Glomerular endothelial cell (primary cell): ENCODE data around the gene RNF157. TPM values are rescaled to one million over a fixed set of nuclear protein-coding genes. Genes with fewer than 3 reads are reported as not detected.
"Not testable (repeated sequence)": the region's sequence is repeated elsewhere in the genome, so short reads cannot be mapped to it uniquely, and the experiment has no call there.

Experiments
- DNase-seq: peaks from one replicate; pipeline ENCODE4 v3.0.0-alpha.2; 2011; ENCODE audit warnings: low read depth, low spot score; ENCODE audit errors: extremely low read depth
- total RNA-seq: library from RNA; depleted of rRNA; stranded (reverse); fragments of >200 nt; gene quantifications from 2 replicates; pipeline ENCODE4 v1.2.3, GENCODE V29; 2015

The RNF157 gene
- total RNA-seq, 1 donor from 2014 or later = 0.58 TPM

DNA sequence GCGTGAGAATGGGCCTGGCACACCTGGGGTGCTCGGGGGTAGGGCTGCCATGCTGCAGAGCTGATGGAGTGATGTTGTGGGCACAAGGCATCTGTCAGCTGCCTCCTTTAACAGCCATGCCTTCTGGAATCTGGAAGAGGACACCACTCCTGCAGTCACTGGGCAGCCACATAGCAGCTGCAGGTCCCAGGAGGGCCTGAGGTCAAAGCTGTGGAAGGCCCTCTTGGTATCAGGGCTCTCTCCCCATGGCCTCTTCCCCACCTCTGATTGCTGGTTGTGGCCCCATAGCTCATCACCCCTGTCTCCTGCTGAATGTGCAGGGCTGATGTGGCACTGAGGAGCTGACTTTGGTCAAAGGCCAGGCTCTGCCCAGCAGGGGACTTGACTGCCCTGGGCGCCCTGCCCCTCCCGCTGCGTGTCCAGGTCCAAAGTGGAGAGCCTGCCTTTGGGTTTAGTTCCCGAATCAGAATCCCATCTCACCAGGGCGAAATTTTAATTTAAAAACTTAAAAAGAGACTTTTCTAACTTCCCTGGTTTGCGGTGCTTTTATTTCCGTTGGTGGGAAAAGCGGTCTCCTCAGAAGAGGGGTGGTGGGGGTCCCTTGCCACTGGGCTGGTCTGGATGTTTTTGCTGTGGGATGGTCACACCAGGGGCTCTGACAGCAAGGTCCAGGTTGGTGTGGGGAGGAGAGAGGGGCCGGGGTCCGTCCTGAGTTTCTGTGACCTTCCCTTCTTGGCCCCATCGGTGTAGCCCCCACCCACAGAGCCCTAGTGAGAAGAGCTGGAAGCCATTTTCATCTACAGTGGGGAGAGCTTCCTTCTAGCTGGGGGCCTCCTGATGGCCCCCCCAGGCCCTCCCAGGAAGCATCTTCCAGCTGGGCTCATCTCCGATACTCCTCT is 30.7 kb upstream of the RNF157 start:
- DNase-seq = no peak

DNA sequence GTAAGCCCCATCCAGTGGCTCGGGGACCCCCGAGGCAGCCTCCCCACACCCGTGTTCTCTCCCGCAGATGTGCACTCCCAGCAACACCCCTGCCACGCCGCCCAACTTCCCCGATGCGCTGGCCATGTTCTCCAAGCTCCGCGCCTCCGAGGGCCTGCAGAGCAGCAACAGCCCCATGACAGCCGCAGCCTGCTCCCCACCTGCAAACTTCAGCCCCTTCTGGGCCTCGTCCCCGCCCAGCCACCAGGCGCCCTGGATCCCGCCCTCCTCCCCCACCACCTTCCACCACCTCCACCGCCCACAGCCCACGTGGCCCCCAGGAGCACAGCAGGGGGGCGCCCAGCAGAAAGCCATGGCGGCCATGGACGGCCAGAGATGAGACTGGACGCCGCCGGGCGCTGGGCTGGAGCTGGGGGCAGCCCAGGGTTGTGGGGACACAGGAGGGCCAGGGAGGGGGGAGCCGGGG is 29.9 kb upstream of the RNF157 start:
- no peak for DNase-seq

DNA sequence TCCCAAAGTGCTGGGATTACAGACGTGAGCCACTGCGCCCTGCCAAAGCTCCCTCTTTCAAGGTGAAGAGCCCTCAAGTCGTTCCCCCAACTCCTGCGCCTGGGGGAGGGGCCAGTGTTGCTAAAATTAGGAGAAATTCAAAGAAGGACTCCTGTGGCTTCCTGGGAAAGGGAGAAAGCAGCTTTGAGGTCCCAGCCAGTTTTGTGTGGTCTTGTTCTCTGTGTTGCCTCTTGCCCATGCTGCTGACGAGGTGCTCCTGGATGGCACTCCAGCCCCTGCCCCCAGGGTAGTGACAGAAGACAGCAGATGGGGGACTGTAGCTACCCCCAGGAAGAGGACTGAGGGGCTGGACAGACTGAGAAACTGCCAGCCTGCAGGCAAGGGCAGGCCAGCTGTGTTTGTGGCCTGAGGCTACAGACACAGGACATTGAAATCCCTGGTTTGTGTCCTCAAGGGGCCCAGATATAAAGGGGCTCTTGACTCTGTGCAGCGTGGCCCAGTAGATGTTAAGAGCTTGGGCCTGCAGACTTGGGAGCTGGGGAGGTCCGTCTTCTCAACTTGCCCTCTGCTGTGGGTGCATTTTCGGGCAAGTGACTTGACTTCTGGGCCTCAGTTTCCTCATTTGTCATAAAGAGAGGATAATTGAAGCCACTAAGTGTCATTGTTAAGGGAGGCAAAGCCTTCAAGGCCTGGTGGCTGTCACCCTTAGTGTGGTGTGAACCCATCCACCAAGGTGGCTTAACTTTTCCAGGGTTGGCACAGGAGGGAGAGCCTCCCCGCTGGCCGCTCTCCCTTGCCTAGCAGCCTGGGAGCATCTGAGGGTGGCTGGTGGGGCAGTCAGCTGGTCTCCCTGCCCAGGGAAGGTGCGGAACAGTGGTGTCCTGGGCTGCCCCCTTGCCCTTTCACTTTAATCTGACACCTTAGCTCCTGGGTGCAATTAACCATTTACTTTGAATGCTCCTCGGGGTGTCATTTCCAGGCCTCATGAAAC is 29.0 kb upstream of the RNF157 start:
- DNase-seq = no peak

DNA sequence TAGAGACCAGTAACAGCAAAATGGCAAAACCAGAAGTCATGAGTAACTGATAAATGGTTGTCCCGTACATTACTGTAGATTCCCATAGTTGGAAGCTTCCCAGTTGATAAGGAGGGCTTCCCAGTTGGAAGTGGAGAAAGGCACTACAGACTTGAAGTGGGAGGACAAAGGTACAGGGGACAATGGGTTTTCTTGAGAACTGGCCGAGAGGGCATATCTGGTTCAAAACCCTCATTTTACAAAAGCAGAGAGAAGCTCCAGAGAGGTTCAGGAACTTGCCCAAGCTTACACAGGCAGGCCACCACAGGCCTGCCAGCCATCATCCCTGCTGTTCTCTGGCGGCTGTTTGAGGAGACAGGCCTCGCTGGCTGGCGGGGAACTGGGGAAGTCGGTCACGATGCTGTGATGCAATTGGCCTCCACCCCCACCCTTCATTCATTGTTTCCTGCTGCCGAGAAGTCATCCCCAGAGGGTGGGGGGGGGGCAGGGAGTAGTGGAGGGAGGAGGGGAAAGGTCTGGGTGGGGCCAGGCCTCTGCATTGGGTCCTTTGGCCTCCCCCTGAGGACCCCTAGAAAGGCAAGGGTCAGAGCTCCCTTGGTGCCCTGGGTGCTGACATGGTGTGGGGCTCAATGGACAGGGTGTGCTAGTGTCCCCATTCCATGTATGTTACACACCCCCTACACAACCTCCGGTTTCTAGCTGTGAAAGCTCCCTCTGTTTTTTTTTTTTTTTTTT is 27.9 kb upstream of the RNF157 start:
- DNase-seq = no peak

DNA sequence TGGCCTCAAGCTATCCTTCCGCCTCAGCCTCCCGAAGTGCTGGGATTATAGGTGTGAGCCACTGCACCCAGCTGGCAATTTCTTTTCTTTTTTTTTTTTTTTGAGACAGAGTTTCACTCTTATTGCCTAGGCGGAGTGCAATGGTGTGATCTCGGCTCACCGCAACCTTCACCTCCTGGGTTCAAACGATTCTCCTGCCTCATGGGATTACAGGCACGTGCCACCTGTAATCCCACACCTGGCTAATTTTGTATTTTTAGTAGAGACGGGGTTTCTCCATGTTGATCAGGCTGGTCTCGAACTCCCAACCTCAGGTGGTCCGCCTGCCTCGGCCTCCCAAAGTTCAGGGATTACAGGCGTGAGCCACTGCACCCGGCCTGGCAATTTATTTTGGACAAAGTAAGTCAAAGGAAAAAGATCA is 27.3 kb upstream of the RNF157 start:
- DNase-seq = not testable (repeated sequence)

DNA sequence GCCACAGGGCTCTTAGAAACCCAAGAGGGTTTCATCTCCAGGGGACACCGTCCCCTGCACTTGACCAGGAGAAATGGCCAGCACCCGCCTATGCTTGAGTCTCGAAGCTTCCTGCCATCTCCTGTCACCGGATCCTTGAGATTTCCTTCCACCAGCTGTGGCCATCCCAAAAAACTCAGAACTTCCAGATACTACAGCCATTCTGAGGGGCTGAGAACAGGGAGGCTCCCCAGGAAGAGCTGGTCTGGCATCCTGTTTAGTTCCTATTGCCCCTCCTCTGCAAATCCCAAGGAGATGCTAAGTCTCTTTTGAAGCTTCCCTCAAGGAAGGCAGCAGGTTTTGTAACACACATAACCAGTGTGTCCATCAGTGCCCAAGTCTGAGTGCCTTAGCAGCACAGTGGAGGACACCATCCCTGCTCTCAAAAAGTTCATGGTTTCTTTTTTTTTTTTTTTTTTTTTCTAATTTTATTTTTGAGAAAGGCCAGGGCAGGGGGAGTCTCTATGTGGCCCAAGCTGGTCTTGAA is 26.8 kb upstream of the RNF157 start:
- no peak for DNase-seq

DNA sequence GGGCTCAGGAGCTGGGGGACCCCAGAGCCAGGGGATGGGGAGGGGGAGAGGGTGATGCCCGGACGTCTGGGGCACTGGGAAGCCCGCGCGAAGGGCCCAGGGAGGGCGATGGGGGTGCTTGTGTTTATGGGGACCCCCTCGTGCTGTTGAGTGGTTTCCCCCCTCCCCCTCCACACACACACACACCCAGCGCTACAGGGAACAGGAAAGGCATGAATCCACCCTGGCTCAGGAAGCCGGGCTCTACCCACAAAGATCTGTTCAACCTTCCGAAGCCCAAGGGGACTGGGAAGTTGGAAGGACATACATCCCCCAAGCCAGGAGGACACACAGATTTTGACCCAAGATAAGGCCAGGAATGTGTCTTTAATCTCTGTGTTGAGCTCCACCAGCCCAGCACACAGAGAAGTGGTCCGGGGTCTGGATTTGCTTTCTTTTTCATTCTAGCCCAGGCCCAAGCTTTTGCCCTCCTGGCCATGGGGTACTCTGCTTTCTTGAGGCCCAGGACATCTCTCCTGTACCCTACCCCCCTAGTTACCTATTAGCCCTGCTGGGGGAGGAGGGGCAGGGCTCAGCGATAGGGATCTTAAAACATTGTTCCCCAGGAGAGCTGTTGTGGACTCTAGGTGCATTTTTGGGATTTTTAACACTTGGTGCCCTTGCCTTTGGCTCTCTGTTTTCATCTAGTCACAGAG is 26.1 kb upstream of the RNF157 start:
- no peak for DNase-seq

DNA sequence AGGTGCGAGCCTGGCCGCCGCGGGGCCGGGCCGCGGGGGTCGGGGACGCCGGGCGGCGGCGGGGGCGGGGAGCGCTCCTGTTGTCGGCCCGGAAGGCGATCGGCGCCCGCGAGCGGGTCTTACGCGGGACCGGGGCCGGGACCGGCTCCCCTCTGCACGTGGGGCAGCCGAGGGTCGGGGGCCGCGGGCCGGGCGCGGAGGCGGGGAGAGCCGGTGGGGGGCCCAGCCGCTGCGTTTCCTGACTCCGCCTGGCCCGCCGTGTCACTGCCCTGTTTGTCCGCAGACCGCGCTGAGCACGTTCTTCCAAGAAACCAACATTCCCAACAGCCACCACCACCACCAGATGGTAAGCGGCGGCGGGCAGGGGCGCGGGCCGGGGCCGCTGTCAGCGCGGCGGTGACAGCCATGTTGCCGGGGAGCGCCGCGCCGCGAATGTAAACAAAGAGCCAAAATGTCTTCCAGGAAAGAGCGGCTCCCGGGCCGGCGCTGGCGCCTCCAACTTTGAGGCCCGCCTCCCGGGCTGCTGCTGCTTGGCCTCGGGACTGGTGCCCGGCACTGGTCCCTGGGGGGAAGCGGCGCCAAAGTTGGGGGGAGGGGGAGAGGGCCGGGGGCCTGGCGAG is 25.4 kb upstream of the RNF157 start:
- no peak for DNase-seq

DNA sequence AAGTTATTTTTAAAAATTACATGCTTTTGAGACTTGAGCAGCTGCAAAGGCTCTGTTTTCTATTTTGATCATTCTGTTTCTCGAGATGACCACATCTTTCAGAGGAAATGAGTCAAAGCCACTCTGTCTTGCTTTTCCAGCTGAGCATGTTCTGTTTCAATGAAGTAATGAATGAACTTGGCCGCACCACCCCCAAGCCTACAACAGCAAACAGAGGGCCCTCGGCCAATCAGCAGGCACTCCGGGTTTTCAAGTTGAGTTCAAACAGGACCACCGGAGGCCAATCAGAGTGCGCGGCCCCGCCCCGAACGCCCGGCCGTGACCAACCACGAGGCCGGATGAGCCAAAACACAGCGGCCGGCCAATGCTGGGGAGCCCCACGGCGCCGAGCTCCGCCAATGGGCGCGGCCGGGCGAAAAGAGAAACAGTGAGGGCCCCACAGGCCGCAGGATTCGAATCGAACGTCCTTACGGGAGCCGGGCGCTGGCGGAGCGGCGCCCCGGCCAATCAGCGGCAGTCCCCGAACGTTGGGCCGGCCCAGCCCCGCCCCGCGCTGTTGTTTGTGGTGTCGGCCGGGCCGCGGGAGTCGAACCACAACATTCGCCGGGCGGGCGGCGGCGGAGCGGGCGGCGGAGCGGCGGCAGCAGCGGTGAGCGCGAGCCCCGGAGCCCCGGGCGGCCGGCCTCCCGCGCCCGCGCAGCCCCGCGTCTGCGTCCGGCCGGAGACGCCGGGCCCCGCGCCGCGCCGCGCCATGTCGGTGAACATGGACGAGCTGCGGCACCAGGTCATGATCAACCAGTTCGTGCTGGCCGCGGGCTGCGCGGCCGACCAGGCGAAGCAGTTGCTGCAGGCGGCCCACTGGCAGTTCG is 24.7 kb upstream of the RNF157 start, which contains the start of gene UBALD2:
UBALD2 (plus strand) TSS at position 594 of the 869 bp plus-strand sequence; CDS start at position 752, 158 bp downstream.
- peak; percentile 95 for DNase-seq

DNA sequence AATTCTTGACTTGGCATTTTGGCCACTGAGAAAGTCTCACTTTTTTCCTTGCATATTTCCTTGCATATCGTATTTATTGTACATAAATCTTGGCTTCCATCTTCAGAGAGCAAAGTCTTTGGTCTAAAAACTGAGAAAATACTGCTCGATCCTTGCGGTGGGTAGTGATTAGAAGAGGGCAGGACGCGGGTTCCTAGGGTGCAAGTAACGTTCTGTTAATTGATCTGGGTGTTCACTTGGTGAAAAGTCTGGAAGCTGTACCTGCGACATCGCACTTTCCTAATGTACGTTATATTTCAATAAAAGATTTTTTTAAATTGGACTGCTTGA is 24.1 kb upstream of the RNF157 start:
- DNase-seq = no peak

DNA sequence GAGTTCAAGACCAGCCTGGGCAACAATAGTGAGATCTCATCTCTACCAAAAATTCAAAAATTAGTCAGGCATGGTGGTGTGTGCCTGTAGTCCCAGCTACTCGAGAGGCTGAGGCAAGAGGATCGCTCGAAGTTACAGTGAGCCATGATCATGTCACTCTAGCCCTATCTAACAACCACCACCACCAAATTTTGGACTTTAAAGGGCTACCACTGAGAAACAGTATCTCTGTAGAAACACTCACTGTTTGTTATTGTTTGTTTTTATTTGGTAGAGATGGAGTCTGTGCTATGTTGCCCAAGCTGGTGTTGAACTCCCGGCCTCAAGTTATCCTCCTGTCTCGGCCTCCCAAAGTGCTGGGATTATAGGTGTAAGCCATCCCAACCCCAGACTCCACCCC is 23.6 kb upstream of the RNF157 start:
- no peak for DNase-seq

DNA sequence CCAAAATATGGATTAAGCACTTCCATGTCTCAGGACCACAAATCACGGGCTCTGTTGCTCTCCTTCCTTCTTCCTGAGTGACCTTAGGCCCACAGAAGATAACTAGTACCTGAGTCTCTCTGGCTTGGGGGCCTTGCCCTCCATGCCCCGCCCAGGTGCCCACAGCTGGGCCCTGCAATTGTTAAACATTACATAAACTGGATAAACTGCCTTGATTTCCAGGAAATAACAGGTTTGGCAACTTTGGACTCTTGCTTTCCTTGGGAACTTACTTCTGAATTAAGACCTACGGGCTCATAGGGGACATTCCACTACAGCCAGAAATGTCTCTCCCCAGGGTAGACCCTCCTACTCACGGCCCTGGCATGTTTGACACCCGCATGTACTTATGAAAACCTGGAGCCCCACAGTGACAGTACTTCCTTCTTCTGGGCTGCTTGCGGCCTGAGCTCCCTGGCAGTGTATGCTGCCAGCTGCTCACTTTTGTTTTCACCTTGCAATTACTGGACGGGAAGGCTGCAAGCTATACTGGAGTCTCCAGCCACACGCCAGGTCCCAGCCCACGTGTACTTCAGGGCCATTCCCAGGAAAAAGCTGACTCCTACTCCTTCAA is 22.5 kb upstream of the RNF157 start:
- DNase-seq = no peak

DNA sequence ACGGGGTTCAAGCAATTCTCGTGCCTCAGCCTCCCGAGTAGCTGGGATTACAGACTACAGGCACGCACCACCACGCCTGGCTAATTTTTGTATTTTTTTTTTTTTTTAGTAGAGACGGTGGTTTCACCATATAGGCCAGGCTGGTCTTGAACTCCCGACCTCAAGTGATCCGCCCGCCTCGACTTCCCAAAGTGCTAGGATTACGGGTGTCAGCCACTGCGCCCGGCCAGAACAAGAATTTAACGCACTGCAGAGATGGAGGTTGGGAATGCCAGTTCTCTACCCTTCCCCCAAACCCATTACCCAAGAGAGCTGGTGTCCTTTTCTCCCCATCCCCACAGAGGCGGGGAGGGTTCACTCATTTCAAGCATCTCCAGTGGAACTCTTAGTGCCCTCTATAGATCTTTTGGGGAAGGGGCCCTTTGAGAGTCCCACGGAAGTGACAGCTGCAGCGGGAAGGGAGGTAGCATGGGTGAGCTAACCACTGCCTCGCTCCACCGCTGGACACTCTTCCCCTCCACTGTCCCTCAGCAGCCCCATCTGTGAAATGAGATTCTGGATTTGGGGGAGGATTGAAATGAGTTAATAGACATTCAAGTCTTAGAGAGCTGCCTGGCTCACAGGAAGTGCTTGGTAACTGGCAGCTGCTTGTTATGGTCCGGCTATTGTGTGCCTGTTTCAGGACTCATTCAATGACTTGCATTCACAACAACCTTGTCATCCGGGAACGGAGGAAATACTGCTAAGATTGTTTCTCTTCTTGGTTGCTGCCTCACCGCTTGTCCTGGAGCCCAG is 21.3 kb upstream of the RNF157 start:
- DNase-seq = peak; percentile 87

DNA sequence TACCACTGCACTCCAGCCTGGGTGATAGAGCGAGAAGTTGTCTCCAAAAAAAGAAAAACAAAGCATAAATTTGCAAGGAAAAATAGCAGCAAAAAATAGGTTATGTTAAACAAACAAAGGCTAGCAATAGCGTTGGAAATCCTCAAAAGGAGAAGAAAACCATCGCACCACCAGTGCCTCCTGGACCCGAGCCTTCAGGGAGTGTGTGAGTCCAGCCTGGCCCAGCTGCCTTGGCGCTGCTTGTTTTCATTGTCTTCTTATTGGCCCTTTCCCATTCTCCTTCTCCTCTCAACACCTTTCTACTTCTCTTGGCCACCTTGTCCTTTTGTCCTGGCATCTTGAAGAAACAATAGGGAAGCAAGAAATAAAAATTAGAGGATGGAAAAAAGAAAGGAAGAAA is 20.4 kb upstream of the RNF157 start:
- no peak for DNase-seq

DNA sequence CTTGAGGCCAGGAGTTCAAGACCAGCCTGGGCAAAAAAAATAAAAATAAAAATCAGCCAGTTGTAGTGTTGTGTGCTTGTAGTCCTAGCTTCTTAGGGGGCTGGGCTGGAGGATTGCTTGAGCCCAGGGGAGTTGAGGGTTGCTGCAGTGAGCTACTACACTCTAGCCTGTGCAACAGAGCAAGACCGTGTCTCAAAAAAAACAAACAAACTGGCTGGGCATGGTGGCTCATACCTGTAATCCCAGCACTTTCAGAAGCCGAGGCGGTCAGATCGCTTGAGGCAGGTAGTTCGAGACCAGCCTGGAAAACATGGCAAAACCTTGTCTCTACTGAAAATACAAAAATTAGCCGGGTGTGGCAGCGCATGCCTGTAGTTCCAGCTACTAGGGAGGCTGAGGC is 19.9 kb upstream of the RNF157 start:
- no peak for DNase-seq

DNA sequence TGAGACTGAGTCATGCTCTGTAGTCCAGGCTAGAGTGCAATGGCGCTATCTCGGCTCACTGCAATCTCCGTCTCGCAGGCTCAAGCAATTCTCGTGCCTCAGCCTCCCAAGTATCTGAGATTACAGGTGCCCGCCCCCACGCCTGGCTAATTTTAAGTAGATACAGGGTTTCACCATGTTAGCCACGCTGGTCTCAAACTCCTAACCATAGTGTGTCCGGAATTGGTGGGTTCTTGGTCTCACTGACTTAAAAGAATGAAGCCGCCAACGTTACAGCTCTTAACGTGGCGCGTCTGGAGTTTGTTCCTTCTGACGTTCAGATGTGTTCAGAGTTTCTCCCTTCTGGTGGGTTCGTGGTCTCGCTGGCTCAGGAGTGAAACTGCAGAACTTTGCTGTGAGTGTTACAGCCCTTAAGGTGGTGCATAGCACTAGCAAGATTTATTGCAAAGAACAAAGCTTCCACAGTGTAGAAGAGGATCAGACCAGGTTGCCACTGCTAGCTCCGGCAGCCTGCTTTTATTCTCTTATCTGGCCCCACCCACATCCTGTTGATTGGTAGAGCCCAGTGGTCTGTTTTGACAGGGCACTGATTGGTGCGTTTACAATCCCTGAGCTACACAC is 16.2 kb upstream of the RNF157 start:
- not testable (repeated sequence) for DNase-seq
